Calu3 (cell line): ENCODE measurements around the gene RNF213. TPM values are rescaled to one million over a fixed set of nuclear protein-coding genes. Genes with fewer than 3 reads are reported as not detected.

Experiments
- BruUV-seq: library from RNA; stranded (reverse); fragments of 400-500 nt; replicated peaks from 2 replicates; lab custom pipeline; 2021; lab: Mats Ljungman, UMichigan
- CTCF ChIA-PET: fragments of 300-600 bp; sonication (Branson Sonifier 250); formaldehyde crosslinking; loops from one replicate; lab custom pipeline; 2022; ENCODE audit warnings: antibody characterized with exemption; lab: Charles Lee
- DNase-seq: peaks from one replicate; pipeline ENCODE4 v3.0.0; 2022
- H3K27ac Mint-ChIP-seq: one replicate; pipeline ENCODE4 v1.8.0; 2022; ENCODE audit warnings: mixed read lengths; ENCODE audit not compliant: unreplicated experiment
- H3K27me3 Mint-ChIP-seq: one replicate; pipeline ENCODE4 v1.8.0; 2022; ENCODE audit warnings: mixed read lengths; ENCODE audit not compliant: unreplicated experiment
- H3K36me3 Mint-ChIP-seq: one replicate; pipeline ENCODE4 v1.8.0; 2022; ENCODE audit warnings: mild to moderate bottlenecking, moderate library complexity, mixed read lengths; ENCODE audit not compliant: insufficient read depth, unreplicated experiment
- H3K4me1 Mint-ChIP-seq: one replicate; pipeline ENCODE4 v1.8.0; 2022; ENCODE audit warnings: mild to moderate bottlenecking, low read depth, mixed read lengths; ENCODE audit not compliant: unreplicated experiment
- H3K4me3 Mint-ChIP-seq: one replicate; pipeline ENCODE4 v1.8.0; 2022; ENCODE audit warnings: mild to moderate bottlenecking, low read depth, moderate library complexity, mixed read lengths; ENCODE audit not compliant: unreplicated experiment
- H3K9me3 Mint-ChIP-seq: one replicate; pipeline ENCODE4 v1.8.0; 2022; ENCODE audit warnings: low read depth, mixed read lengths; ENCODE audit not compliant: unreplicated experiment
- CTCF ChIP-seq: fragments of 200-600 bp; IDR thresholded peaks from one replicate; pipeline ENCODE4 v1.8.0; 2022; ENCODE audit warnings: antibody characterized with exemption; ENCODE audit not compliant: unreplicated experiment
- intact Hi-C: fragments of 100-400 bp; cut with micrococcal nuclease; formaldehyde crosslinking; loops from one replicate; pipeline ENCODE4 v1.10.0; 2022; ENCODE audit not compliant: unreplicated experiment
- total RNA-seq: library from RNA; stranded (reverse); gene quantifications from 2 replicates; pipeline ENCODE4 v1.2.3, GENCODE V29; 2022

The RNF213 gene
- total RNA-seq, 1 experiment from 2014 or later: 221 TPM

- no peak overlapping the region for H3K4me3 Mint-ChIP-seq
- TF ChIP-seq CTCF: no peak
Observed at GRCh38 chr17:80248001-80248893, 12.4 kb upstream of the RNF213 start.

GRCh38 chr17:80248894-80249710 lies 11.6 kb upstream of the RNF213 start:
- H3K27me3 Mint-ChIP-seq: no peaks in the 10 kb centered on the region
- peaks cover 3% of the 10 kb centered on the region for H3K4me1 Mint-ChIP-seq
- CTCF ChIA-PET: no interaction called here
- H3K4me3 Mint-ChIP-seq: no peak overlapping the region
- no peak overlapping the region for H3K27ac Mint-ChIP-seq
- no peak for TF ChIP-seq CTCF
- H3K36me3 Mint-ChIP-seq: no peaks in the 10 kb centered on the region
- no peak for DNase-seq
- intact Hi-C loops: no loop called here
- no peaks in the 10 kb centered on the region for H3K9me3 Mint-ChIP-seq
- no TSS peak for BruUV-seq

More at GRCh38 chr17:80248001-80248893, 12.4 kb upstream of the RNF213 start:
- no peak for DNase-seq
- no peak overlapping the region for H3K27ac Mint-ChIP-seq
- intact Hi-C loops: no loop called here
- H3K9me3 Mint-ChIP-seq: no peaks in the 10 kb centered on the region
- no TSS peak for BruUV-seq
- no peaks in the 10 kb centered on the region for H3K4me1 Mint-ChIP-seq
- CTCF ChIA-PET: no interaction called here
- no peaks in the 10 kb centered on the region for H3K36me3 Mint-ChIP-seq
- H3K27me3 Mint-ChIP-seq: no peaks in the 10 kb centered on the region

GRCh38 chr17:80251966-80252365 lies 8.7 kb upstream of the RNF213 start:
- H3K4me3 Mint-ChIP-seq: no peak overlapping the region
- H3K27me3 Mint-ChIP-seq: no peaks in the 10 kb centered on the region
- DNase-seq: no peak
- H3K9me3 Mint-ChIP-seq: no peaks in the 10 kb centered on the region
- peaks cover 16% of the 10 kb centered on the region for H3K4me1 Mint-ChIP-seq
- H3K36me3 Mint-ChIP-seq: no peaks in the 10 kb centered on the region
- CTCF ChIA-PET: interaction anchor here (0.6 kb wide), 1 partner anchor 1705 kb away, joined by 3 read pairs; no protein-coding TSS in a partner anchor
- BruUV-seq: no TSS peak
- intact Hi-C loops: loop anchor here (2.0 to 5.0 kb wide), 4 partner anchors 35 to 245 kb away; partner anchors contain the start of gene EIF4A3
- no peak overlapping the region for H3K27ac Mint-ChIP-seq
- TF ChIP-seq CTCF: no peak

GRCh38 chr17:80252871-80253270 lies 7.8 kb upstream of the RNF213 start:
- H3K9me3 Mint-ChIP-seq: no peaks in the 10 kb centered on the region
- TF ChIP-seq CTCF: peak; percentile 85
- no peak overlapping the region for H3K4me3 Mint-ChIP-seq
- peak; percentile 93 for DNase-seq
- H3K27ac Mint-ChIP-seq: no peak overlapping the region
- no TSS peak for BruUV-seq
- intact Hi-C loops: loop anchor here (2.0 to 5.0 kb wide), 4 partner anchors 36 to 246 kb away; partner anchors contain the start of gene EIF4A3
- H3K36me3 Mint-ChIP-seq: no peaks in the 10 kb centered on the region
- CTCF ChIA-PET: interaction anchor here (1.6 kb wide), 1 partner anchor 151 kb away, joined by 5 read pairs; the partner anchor contains the start of gene GAA
- no peaks in the 10 kb centered on the region for H3K27me3 Mint-ChIP-seq
- peaks cover 19% of the 10 kb centered on the region for H3K4me1 Mint-ChIP-seq
